Uterus (tissue), 2 donors: Measurements from ENCODE around the gene ACKR4.

Experiments
- CTCF ChIP-seq, 4 experiments: fragments of 200-600 bp in 2 of 4; fragments of 450-650 bp in 2 of 4; sonication (generic) in 2 of 4; IDR thresholded peaks; one replicate each; pipeline ENCODE4 v1.5.1; 2016 to 2019; ENCODE audit warnings: antibody characterized with exemption in 4 of 4, mild to moderate bottlenecking in 2 of 4, moderate library complexity in 1 of 4
- POLR2A ChIP-seq, 2 donors: fragments of 450-650 bp; IDR thresholded peaks; one replicate each; pipeline ENCODE4 v1.6.1; 2016; ENCODE audit warnings: antibody characterized with exemption in 2 of 2, mild to moderate bottlenecking in 1 of 2, moderate library complexity in 1 of 2

- no peak for TF ChIP-seq CTCF (IDR thresholded peaks at IDR 0.05)
- no peak for TF ChIP-seq POLR2A (IDR thresholded peaks at IDR 0.05)
These were observed 2.1 kb upstream of the ACKR4 start for GRCh38 chr3:132595014-132595413.
